Breast epithelium (tissue), 3 donors: Measurements from ENCODE around the gene TMEM163.

Experiments
- POLR2A ChIP-seq: fragments of 450-650 bp; IDR thresholded peaks from one replicate; pipeline ENCODE4 v1.6.1; 2016; ENCODE audit warnings: antibody characterized with exemption, mild to moderate bottlenecking, moderate library complexity
- POLR2AphosphoS5 ChIP-seq, 3 donors: sonication (generic); formaldehyde crosslinking; IDR thresholded peaks; one replicate each; pipeline ENCODE4 v1.6.1; 2017; ENCODE audit warnings: antibody characterized with exemption in 3 of 3

DNA sequence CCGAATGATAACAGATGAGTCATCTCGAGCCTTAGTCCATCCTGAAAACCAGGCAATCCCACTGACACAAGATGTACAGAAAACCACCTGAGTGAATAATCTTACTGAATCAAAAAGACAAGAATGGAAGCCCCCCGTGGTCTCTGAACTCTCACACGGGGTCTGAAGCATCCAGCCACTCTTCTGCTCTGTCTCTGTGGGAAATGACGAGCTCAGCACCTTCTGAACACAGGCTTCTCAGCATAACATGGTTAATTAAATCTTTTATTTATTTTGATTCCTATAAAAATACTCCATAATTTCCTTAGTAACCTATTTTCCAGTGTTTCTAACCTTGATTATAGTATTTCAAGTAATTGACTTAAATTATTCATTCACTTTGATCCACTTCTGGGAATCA is 203.7 kb downstream of the TMEM163 start:
- no peak for TF ChIP-seq POLR2AphosphoS5 (IDR thresholded peaks at IDR 0.05)
- TF ChIP-seq POLR2A: no peak
